Tongue (tissue), 3 donors: ENCODE measurements around the gene TGM1. TPM values are rescaled to one million over a fixed set of nuclear protein-coding genes. Genes with fewer than 3 reads are reported as not detected.
"Not testable (repeated sequence)": the region's sequence is repeated elsewhere in the genome, so short reads cannot be mapped to it uniquely, and the experiment has no call there.

Experiments used
- DNase-seq: peaks from one replicate; pipeline ENCODE4 v3.0.0-alpha.2; 2015
- small RNA-seq: library from RNA; depleted of rRNA; stranded (forward); fragments of <200 nt; gene quantifications from one replicate; pipeline ENCODE3, GENCODE V24; 2014; ENCODE audit warnings: low replicate concordance
- total RNA-seq: library from RNA; depleted of rRNA; stranded (reverse); fragments of >200 nt; gene quantifications from one replicate; pipeline ENCODE4 v1.2.3, GENCODE V29; 2014

Gene TGM1
- total RNA-seq, 1 donor from 2014 or later, result 29.0 TPM

GRCh38 chr14:24206260-24207103 lies 56.5 kb downstream of the TGM1 start:
- DNase-seq, result no peak

- no peak for DNase-seq
Observed at GRCh38 chr14:24204163-24205146, 58.5 kb downstream of the TGM1 start.

- not testable (repeated sequence) for DNase-seq
Observed at GRCh38 chr14:24203249-24203886, 59.6 kb downstream of the TGM1 start.

GRCh38 chr14:24202538-24202937 lies 60.4 kb downstream of the TGM1 start:
- DNase-seq, result not testable (repeated sequence)

Small RNA genes lying within 50 kb of the gene (small RNA-seq; reads per million reads assigned to genes)
- gene CHMP4A (not detected), gene MDP1 (not detected)

Other genes starting within 250 kb of the TGM1 start
- 0.72 TPM for gene CARMIL3, start 211.2 kb downstream of the TGM1 start, total RNA-seq
- gene CPNE6, start 191.6 kb downstream of the TGM1 start, total RNA-seq, result not detected
- gene PCK2, start 168.9 kb downstream of the TGM1 start, total RNA-seq, result 2.9 TPM
- 80.3 TPM for gene DCAF11, start 148.4 kb downstream of the TGM1 start, total RNA-seq
- gene NRL, start 148.2 kb downstream of the TGM1 start, total RNA-seq, result 2.4 TPM
- 132 TPM for gene FITM1, start 132.5 kb downstream of the TGM1 start, total RNA-seq
- gene PSME1, start 127.0 kb downstream of the TGM1 start, total RNA-seq, result 73.5 TPM
- 18.1 TPM for gene EMC9, start 121.6 kb downstream of the TGM1 start, total RNA-seq
- 35.5 TPM for gene PSME2, start 116.6 kb downstream of the TGM1 start, total RNA-seq
- 38.2 TPM for gene RNF31, start 115.7 kb downstream of the TGM1 start, total RNA-seq
- gene IRF9, start 101.9 kb downstream of the TGM1 start, total RNA-seq, result 34.6 TPM
- gene REC8, start 91.1 kb downstream of the TGM1 start, total RNA-seq, result 8.6 TPM
- 30.8 TPM for gene IPO4, start 74.4 kb downstream of the TGM1 start, total RNA-seq
- 52.9 TPM for gene TM9SF1, start 67.7 kb downstream of the TGM1 start, total RNA-seq
- not detected for gene TSSK4, start 57.5 kb downstream of the TGM1 start, total RNA-seq
- 47.6 TPM for gene CHMP4A, start 49.7 kb downstream of the TGM1 start, total RNA-seq
- 12.9 TPM for gene MDP1, start 47.1 kb downstream of the TGM1 start, total RNA-seq
- gene NEDD8, start 30.8 kb downstream of the TGM1 start, total RNA-seq, result 77.0 TPM
- 102 TPM for gene GMPR2, start 30.2 kb downstream of the TGM1 start, total RNA-seq
- gene TINF2, start 20.6 kb downstream of the TGM1 start, total RNA-seq, result 33.8 TPM
- gene RABGGTA, start 8.4 kb upstream of the TGM1 start, total RNA-seq, result 16.5 TPM
- 13.0 TPM for gene DHRS1, start 36.6 kb upstream of the TGM1 start, total RNA-seq
- gene NOP9, start 36.7 kb upstream of the TGM1 start, total RNA-seq, result 24.5 TPM
- 14.6 TPM for gene CIDEB, start 44.8 kb upstream of the TGM1 start, total RNA-seq
- gene LTB4R2, start 47.0 kb upstream of the TGM1 start, total RNA-seq, result 19.3 TPM
- gene LTB4R, start 48.3 kb upstream of the TGM1 start, total RNA-seq, result 8.8 TPM
- 16.7 TPM for gene ADCY4, start 71.9 kb upstream of the TGM1 start, total RNA-seq
- 5.5 TPM for gene RIPK3, start 76.8 kb upstream of the TGM1 start, total RNA-seq
- 56.6 TPM for gene NFATC4, start 105.0 kb upstream of the TGM1 start, total RNA-seq
- 35.1 TPM for gene NYNRIN, start 135.8 kb upstream of the TGM1 start, total RNA-seq
- gene CBLN3, start 166.5 kb upstream of the TGM1 start, total RNA-seq, result 1.3 TPM
- gene KHNYN, start 166.8 kb upstream of the TGM1 start, total RNA-seq, result 56.6 TPM
- gene SDR39U1, start 179.6 kb upstream of the TGM1 start, total RNA-seq, result 20.5 TPM
- not detected for gene CMA1, start 245.1 kb upstream of the TGM1 start, total RNA-seq